H1 (cell line): ENCODE measurements around the gene SSTR3. TPM values are rescaled to one million over a fixed set of nuclear protein-coding genes. Genes with fewer than 3 reads are reported as not detected.

Source experiments
- CTCF ChIA-PET: fragments of 300-600 bp; sonication (Branson Sonifier 250); formaldehyde crosslinking; loops from one replicate; lab custom pipeline; 2021; ENCODE audit not compliant: partially characterized antibody; lab: Charles Lee
- POLR2A ChIA-PET: fragments of 300-600 bp; sonication (Branson Sonifier 250); formaldehyde crosslinking; loops from one replicate; lab custom pipeline; 2021; ENCODE audit warnings: inconsistent platforms; ENCODE audit not compliant: partially characterized antibody; lab: Charles Lee
- DNase-seq, 2 experiments: peaks; one replicate each; pipeline versions ENCODE4 v3.0.0 to v3.0.0-alpha.2; 2010 to 2022; ENCODE audit warnings: low spot score in 2 of 2, low read depth in 1 of 2, mixed read lengths in 1 of 2
- FAIRE-seq: peaks from 2 replicates; lab custom pipeline; 2011; peaks lifted over from hg19 to GRCh38; lab: Jason Lieb, UNC
- H2AFZ ChIP-seq: 2 replicates; pipeline ENCODE4 v1.8.1; 2012; ENCODE audit warnings: low read length, inconsistent platforms
- H2AK5ac ChIP-seq: 2 replicates; pipeline ENCODE4 v1.6.1; 2013; ENCODE audit warnings: low read depth, low read length
- H2BK120ac ChIP-seq: replicated peaks from 2 replicates; pipeline ENCODE3; 2013; ENCODE audit warnings: low read depth, low read length, inconsistent platforms
- H2BK12ac ChIP-seq: 2 replicates; pipeline ENCODE4 v1.6.1; 2013; ENCODE audit warnings: low read depth, low read length
- H2BK15ac ChIP-seq: 2 replicates; pipeline ENCODE4 v1.6.1; 2013; ENCODE audit warnings: low read length
- H2BK20ac ChIP-seq: 2 replicates; pipeline ENCODE4 v1.6.1; 2013; ENCODE audit warnings: low read length
- H2BK5ac ChIP-seq: 2 replicates; pipeline ENCODE4 v1.6.1; 2013; ENCODE audit warnings: low read depth, low read length
- H3K14ac ChIP-seq: 2 replicates; pipeline ENCODE4 v1.6.1; 2013; ENCODE audit warnings: inconsistent platforms; ENCODE audit not compliant: insufficient read length
- H3K18ac ChIP-seq: 2 replicates; pipeline ENCODE4 v1.6.1; 2013; ENCODE audit warnings: low read length; ENCODE audit errors: extremely low read depth
- H3K23ac ChIP-seq: 2 replicates; pipeline ENCODE4 v1.6.1; 2013; ENCODE audit warnings: inconsistent platforms; ENCODE audit not compliant: insufficient read length
- H3K23me2 ChIP-seq: 2 replicates; pipeline ENCODE4 v1.6.1; 2013; ENCODE audit warnings: low read depth, low read length
- H3K27ac ChIP-seq: 2 replicates; pipeline ENCODE4 v1.6.1; 2011; ENCODE audit warnings: low read depth, low read length, inconsistent platforms
- H3K27me3 ChIP-seq, 4 experiments: replicated peaks in 1 of 4; 1 replicate in 1 of 4; 2 replicates in 3 of 4; pipeline versions ENCODE4 v1.6.1 to v1.8.1; 2011 to 2013; ENCODE audit warnings: low read length in 3 of 4, mild to moderate bottlenecking in 3 of 4, inconsistent platforms in 2 of 4, mixed read lengths in 2 of 4, moderate library complexity in 1 of 4; ENCODE audit not compliant: control insufficient read depth in 3 of 4, insufficient read depth in 3 of 4; ENCODE audit errors: extremely low read depth in 1 of 4
- H3K36me3 ChIP-seq, 4 experiments: 2 replicates each; pipeline versions ENCODE4 v1.6.1 to v1.8.1; 2011 to 2013; ENCODE audit warnings: mild to moderate bottlenecking in 4 of 4, low read length in 3 of 4, moderate library complexity in 2 of 4, control low read depth in 1 of 4, inconsistent platforms in 1 of 4; ENCODE audit not compliant: insufficient read depth in 4 of 4, control insufficient read depth in 2 of 4
- H3K4ac ChIP-seq: replicated peaks from 2 replicates; pipeline ENCODE3; 2013; ENCODE audit warnings: low read length, low read depth, mixed read lengths, inconsistent platforms; ENCODE audit not compliant: insufficient read length
- H3K4me1 ChIP-seq, 4 experiments: replicated peaks in 1 of 4; 1 replicate in 1 of 4; 2 replicates in 3 of 4; pipeline versions ENCODE4 v1.6.1 to v1.8.1; 2011 to 2013; ENCODE audit warnings: low read length in 3 of 4, inconsistent platforms in 2 of 4, mixed read lengths in 1 of 4; ENCODE audit not compliant: insufficient read depth in 4 of 4, control insufficient read depth in 3 of 4
- H3K4me2 ChIP-seq, 2 experiments: 2 replicates each; pipeline versions ENCODE4 v1.6.1 to v1.8.1; 2011 to 2013; ENCODE audit warnings: low read depth in 2 of 2, low read length in 2 of 2, control low read depth in 1 of 2, inconsistent platforms in 1 of 2, mild to moderate bottlenecking in 1 of 2; ENCODE audit not compliant: insufficient read depth in 1 of 2
- H3K4me3 ChIP-seq, 4 experiments: fragments of 200-600, 300-600 bp in 1 of 4; sonication (generic), shearing (Covaris generic), sonication (Bioruptor Twin) in 1 of 4; 2 replicates each; pipeline versions ENCODE4 v1.5.1 to v1.8.1; 2011 to 2016; ENCODE audit warnings: low read length in 4 of 4, low read depth in 3 of 4, control low read depth in 2 of 4, inconsistent platforms in 2 of 4, mild to moderate bottlenecking in 2 of 4, mixed read lengths in 1 of 4, moderate library complexity in 1 of 4; ENCODE audit not compliant: insufficient read depth in 2 of 4; ENCODE audit errors: extremely low read depth in 1 of 4
- H3K56ac ChIP-seq: replicated peaks from 2 replicates; pipeline ENCODE3; 2013; ENCODE audit warnings: low read depth, mild to moderate bottlenecking, mixed read lengths, low read length, inconsistent platforms; ENCODE audit not compliant: insufficient read length
- H3K79me1 ChIP-seq: 2 replicates; pipeline ENCODE4 v1.6.1; 2013; ENCODE audit warnings: low read depth, low read length, control low read depth
- H3K79me2 ChIP-seq, 2 experiments: 2 replicates each; pipeline versions ENCODE4 v1.6.1 to v1.8.1; 2012 to 2013; ENCODE audit warnings: low read length in 2 of 2, mild to moderate bottlenecking in 2 of 2, inconsistent platforms in 1 of 2; ENCODE audit not compliant: insufficient read depth in 2 of 2, control insufficient read depth in 1 of 2
- H3K9ac ChIP-seq, 4 experiments: replicated peaks in 1 of 4; 1 replicate in 1 of 4; 2 replicates in 3 of 4; pipeline versions ENCODE4 v1.6.1 to v1.8.1; 2011 to 2013; ENCODE audit warnings: low read depth in 3 of 4, low read length in 3 of 4, control low read depth in 2 of 4, mild to moderate bottlenecking in 2 of 4, moderate library complexity in 2 of 4, inconsistent platforms in 1 of 4; ENCODE audit errors: extremely low read depth in 1 of 4
- H3K9me3 ChIP-seq, 2 experiments: 2 replicates each; pipeline versions ENCODE4 v1.6.1 to v1.8.1; 2012 to 2013; ENCODE audit warnings: mild to moderate bottlenecking in 2 of 2, moderate library complexity in 2 of 2, control low read depth in 1 of 2, inconsistent platforms in 1 of 2, low read depth in 1 of 2, low read length in 1 of 2, mixed read lengths in 1 of 2; ENCODE audit not compliant: insufficient read depth in 2 of 2
- H4K20me1 ChIP-seq, 2 experiments: replicated peaks in 1 of 2; 2 replicates each; pipeline versions ENCODE3 to v1.8.1; 2011 to 2013; ENCODE audit warnings: inconsistent platforms in 2 of 2, low read length in 2 of 2, mild to moderate bottlenecking in 1 of 2; ENCODE audit not compliant: insufficient read depth in 2 of 2, control insufficient read depth in 1 of 2
- H4K5ac ChIP-seq: 2 replicates; pipeline ENCODE4 v1.6.1; 2013; ENCODE audit warnings: low read length, low read depth, mixed read lengths, inconsistent platforms; ENCODE audit not compliant: insufficient read length
- H4K8ac ChIP-seq: 2 replicates; pipeline ENCODE4 v1.8.0; 2013; ENCODE audit warnings: mild to moderate bottlenecking, moderate library complexity, low read length, inconsistent platforms; ENCODE audit not compliant: insufficient read depth; ENCODE audit errors: extremely low read depth
- H4K91ac ChIP-seq: replicated peaks from 2 replicates; pipeline ENCODE3; 2013; ENCODE audit warnings: low read length, mixed read lengths, inconsistent platforms; ENCODE audit not compliant: insufficient read length
- BRCA1 ChIP-seq: IDR thresholded peaks from 2 replicates; pipeline ENCODE4 v1.6.1; 2012; ENCODE audit warnings: low read depth, low read length, improper control_type of control experiment
- CHD1 ChIP-seq: IDR thresholded peaks from 2 replicates; pipeline ENCODE4 v1.6.1; 2012; ENCODE audit warnings: low read depth, low read length, improper control_type of control experiment
- CTBP2 ChIP-seq: IDR thresholded peaks from 2 replicates; pipeline ENCODE4 v1.7.0; 2011; ENCODE audit warnings: borderline replicate concordance, mild to moderate bottlenecking, moderate library complexity, mixed read lengths, low read length; ENCODE audit not compliant: insufficient read depth, insufficient read length
- EGR1 ChIP-seq: IDR thresholded peaks from 2 replicates; pipeline ENCODE4 v1.6.1; 2011; ENCODE audit warnings: low read depth, low read length, borderline replicate concordance
- RNF2 ChIP-seq: fragments of 200-900, 300-1000 bp; sonication (generic); IDR thresholded peaks from 2 replicates; pipeline ENCODE4 v1.7.1; 2016; ENCODE audit warnings: borderline replicate concordance, low read depth, mild to moderate bottlenecking, antibody characterized with exemption, low read length; ENCODE audit not compliant: poor library complexity, severe bottlenecking; ENCODE audit errors: missing control alignments
- SP2 ChIP-seq: IDR thresholded peaks from 2 replicates; pipeline ENCODE4 v1.6.1; 2012; ENCODE audit warnings: mild to moderate bottlenecking, low read length, inconsistent platforms
- SUZ12 ChIP-seq: fragments of 200-600 bp; sonication (generic); IDR thresholded peaks from 2 replicates; pipeline ENCODE4 v1.6.1; 2012; ENCODE audit warnings: mild to moderate bottlenecking, inconsistent platforms, low read length, moderate library complexity, mixed read lengths
- WGBS, 2 experiments: shearing (Covaris generic) in 1 of 2; methylation state at CpG; one replicate each; pipeline versions ENCODE4 v1.1.6 to v1.1.7; 2013 to 2015; ENCODE audit warnings: low lambda C conversion rate in 2 of 2, mixed read lengths in 2 of 2, inconsistent platforms in 1 of 2, low coverage in 1 of 2, missing lambda C conversion rate in 1 of 2; ENCODE audit not compliant: insufficient replicate concordance in 2 of 2, insufficient coverage in 1 of 2, insufficient read length in 1 of 2; ENCODE audit errors: extremely low coverage in 1 of 2, missing lambda C conversion rate in 1 of 2; 5-methylcytosine and 5-hydroxymethylcytosine counted together
- long read RNA-seq, 2 experiments: library from RNA in 1 of 2; library from capped mRNA in 1 of 2; stranded (forward); transcript quantifications; one replicate each; pipeline ENCODE4 v2.0.0, GENCODE V29; 2021; ENCODE audit warnings: inconsistent platforms in 1 of 2
- polyA minus RNA-seq, 3 experiments: library from RNA; depleted of rRNA, polyadenylated mRNA; stranded (reverse); fragments of >200 nt; gene quantifications; 1 replicate in 2 of 3; 2 replicates in 1 of 3; pipeline ENCODE4 v1.2.3, GENCODE V29; 2011
- polyA plus RNA-seq, 7 experiments: library from polyadenylated mRNA; depleted of rRNA in 3 of 7; stranded (reverse) in 5 of 7; unstranded in 2 of 7; fragments of >200 nt in 5 of 7; fragments of 200-250 nt in 2 of 7; gene quantifications; 1 replicate in 5 of 7; 2 replicates in 1 of 7; 4 replicates in 1 of 7; pipeline versions ENCODE4 v1.2.1 to v1.2.3, GENCODE V29; 2011 to 2013; ENCODE audit warnings: missing spikeins in 2 of 7, mixed read lengths in 2 of 7
- total RNA-seq: library from RNA; stranded (reverse); fragmentation: NEBNext Ultra II Directional; extraction: Animal tissue kit (Norgen Biotek cat#: 25700); gene quantifications from 2 replicates; pipeline ENCODE4 v1.2.1, GENCODE V29; 2021
- TF ChIP-seq, protein P1 (sequence below): IDR thresholded peaks from 2 replicates; pipeline ENCODE4 v1.6.1; 2011; ENCODE audit warnings: low read depth, mild to moderate bottlenecking, low read length; ENCODE audit not compliant: insufficient read depth

Gene SSTR3
- 0.22 and 0.54 TPM in 2 replicates for total RNA-seq
- 0.61 and 0.77 TPM in 2 replicates for polyA plus RNA-seq (2011; rRNA removed)
- polyA plus RNA-seq (2011; cell fraction: cytosol; rRNA removed) = 0.54 TPM
- 0.53 TPM for polyA plus RNA-seq (2011; cell fraction: nucleus; rRNA removed)
- polyA plus RNA-seq (2012, experiment 1 of 2) = 0.47 to 1.0 TPM (median 0.80 TPM) in 4 replicates
- polyA plus RNA-seq (2012, experiment 2 of 2) = 0.73 TPM
- polyA plus RNA-seq (2013, experiment 1 of 2) = 0.14 TPM
- polyA plus RNA-seq (2013, experiment 2 of 2) = 0.17 TPM
- 0.35 and 1.2 TPM in 2 replicates for polyA minus RNA-seq (2011; rRNA and poly(A)+ RNA removed)
- 0.73 TPM for polyA minus RNA-seq (2011; cell fraction: cytosol; rRNA and poly(A)+ RNA removed)
- polyA minus RNA-seq (2011; cell fraction: nucleus; rRNA and poly(A)+ RNA removed) = 0.50 TPM
- long read RNA-seq, experiment 1 = 0 reads
- long read RNA-seq, experiment 2 = 0 reads

DNA sequence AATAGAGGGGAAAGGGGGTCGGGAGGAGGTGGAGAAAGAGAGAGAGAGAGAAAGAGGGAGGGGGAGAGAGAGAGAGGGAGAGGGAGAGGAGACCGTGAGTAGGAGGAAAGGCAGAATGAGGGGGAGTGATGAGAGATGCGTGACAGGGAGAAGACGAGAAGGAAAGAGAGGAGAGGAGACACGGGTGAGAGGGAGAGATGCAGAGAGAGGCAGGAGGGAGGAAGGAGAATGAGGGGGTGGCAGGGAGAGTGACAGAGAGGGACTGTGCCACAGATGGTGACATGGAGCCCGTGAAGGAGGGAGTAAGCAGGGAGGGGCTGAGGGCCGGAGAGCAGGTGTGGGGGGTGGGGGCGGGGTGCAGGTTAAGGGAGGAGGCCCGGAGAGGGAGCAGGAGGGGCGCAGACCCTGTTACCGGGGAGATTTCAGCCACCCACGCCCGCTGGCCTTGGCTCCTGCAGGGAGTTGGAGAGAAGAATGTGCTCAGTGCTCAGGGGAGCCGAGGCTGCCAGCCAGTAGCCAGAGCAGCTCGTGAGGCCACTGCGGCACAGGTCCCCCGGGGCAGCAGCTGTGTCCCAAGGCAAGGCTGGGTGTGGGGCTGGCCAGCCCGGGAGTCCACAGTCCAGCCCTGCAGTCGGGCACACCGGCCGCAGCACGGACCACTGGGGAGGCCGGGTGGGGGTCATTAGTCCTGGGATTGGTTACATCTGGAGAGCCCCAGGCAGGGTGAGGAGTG, at the start of gene SSTR3:
SSTR3 (minus strand) TSS at position 304 of the 733 bp plus-strand sequence. CDS start 4,674 bp downstream, outside the sequence.
- Histone ChIP-seq H4K8ac (peak within 1 kb of the TSS; percentile 36), H3K79me2 (no peaks in the 10 kb centered on the region), H3K56ac (no peak within 1 kb of the TSS), H3K14ac (no peak within 1 kb of the TSS), H3K4me2 (peak within 1 kb of the TSS; percentile 76 to 81), H3K36me3 (no peaks in the 10 kb centered on the region), H3K4me1 (peaks cover 0 to 8% (median 3%) of the 10 kb centered on the region in 4 experiments; a peak in 6 of 7 replicates), H3K27ac (no peak within 1 kb of the TSS), H2BK5ac (peak within 1 kb of the TSS; percentile 24; the same call in 1 of the 2 replicates), H2BK12ac (peak within 1 kb of the TSS; percentile 27; the same call in 1 of the 2 replicates), H3K4ac (no peak within 1 kb of the TSS), H4K20me1 (no peaks in the 10 kb centered on the region), H2BK15ac (peak within 1 kb of the TSS; percentile 81; the same call in 1 of the 2 replicates), H4K91ac (no peak within 1 kb of the TSS), H2AK5ac (no peak within 1 kb of the TSS), H3K23me2 (peaks cover 3% of the 10 kb centered on the region; the same call in 1 of the 2 replicates), H3K9me3 (no peaks in the 10 kb centered on the region), H3K9ac (no peak within 1 kb of the TSS), H3K79me1 (no peaks in the 10 kb centered on the region), H2BK120ac (no peak within 1 kb of the TSS), H3K4me3 (peak within 1 kb of the TSS in 3 of 4 experiments; percentile 16 to 50 (median 26); a peak in 4 of 8 replicates), H2AFZ (peak within 1 kb of the TSS; percentile 88; the same call in 1 of the 2 replicates), H3K23ac (no peak within 1 kb of the TSS), H2BK20ac (no peak within 1 kb of the TSS), H3K18ac (peak within 1 kb of the TSS; percentile 48), H4K5ac (peak within 1 kb of the TSS; percentile 25), H3K27me3 (peaks cover 0 to 4% (median 1%) of the 10 kb centered on the region in 4 experiments; a peak in 3 of 7 replicates)
- DNase-seq (peak in 1 of 2 experiments; percentile 62), FAIRE-seq (no peak)
- POLR2A ChIA-PET = interaction anchor here (1.6 kb wide), 1 partner anchor 10 kb away, joined by 3 read pairs; no protein-coding TSS in a partner anchor
- CTCF ChIA-PET = interaction anchor here (0.6 to 1.4 kb wide), 5 partner anchors 13 to 517 kb away, joined by 3 to 4 read pairs (median 3); no protein-coding TSS in a partner anchor
- 38% methylated on average over 14 of the region's 23 CpGs; no CpG with 5 or more reads in 1 of the 2 experiments for WGBS, 2 experiments
- no peak for TF ChIP-seq RNF2
- TF ChIP-seq BRCA1 = no peak
- no peak for TF ChIP-seq CHD1
- peak; percentile 61 for TF ChIP-seq EGR1
- TF ChIP-seq SP2 = no peak
- TF ChIP-seq, protein P1, sequence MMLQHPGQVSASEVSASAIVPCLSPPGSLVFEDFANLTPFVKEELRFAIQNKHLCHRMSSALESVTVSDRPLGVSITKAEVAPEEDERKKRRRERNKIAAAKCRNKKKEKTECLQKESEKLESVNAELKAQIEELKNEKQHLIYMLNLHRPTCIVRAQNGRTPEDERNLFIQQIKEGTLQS = no peak
- TF ChIP-seq CTBP2 = no peak
- no peak for TF ChIP-seq SUZ12
